HG03520 (cell line): ENCODE results near the gene DACT1.
"Not testable (repeated sequence)": the region's sequence is repeated elsewhere in the genome, so short reads cannot be mapped to it uniquely, and the experiment has no call there.

Source experiments
- ATAC-seq: cut with Tn5 transposase; IDR thresholded peaks from one replicate; pipeline ENCODE4 v1.9.1; 2021; ENCODE audit warnings: mild to moderate bottlenecking, moderate library complexity; ENCODE audit not compliant: unreplicated experiment

The DACT1 gene

GRCh38 chr14:58637391-58638230, at the start of gene DACT1:
Gene DACT1, plus strand, starts transcription at chr14:58637962. Its CDS starts 241 bp downstream, at chr14:58638203.
- peak; percentile 35 for ATAC-seq

- ATAC-seq: not testable (repeated sequence)
These were observed 49.4 kb upstream of the DACT1 start for GRCh38 chr14:58588321-58588720.

DNA sequence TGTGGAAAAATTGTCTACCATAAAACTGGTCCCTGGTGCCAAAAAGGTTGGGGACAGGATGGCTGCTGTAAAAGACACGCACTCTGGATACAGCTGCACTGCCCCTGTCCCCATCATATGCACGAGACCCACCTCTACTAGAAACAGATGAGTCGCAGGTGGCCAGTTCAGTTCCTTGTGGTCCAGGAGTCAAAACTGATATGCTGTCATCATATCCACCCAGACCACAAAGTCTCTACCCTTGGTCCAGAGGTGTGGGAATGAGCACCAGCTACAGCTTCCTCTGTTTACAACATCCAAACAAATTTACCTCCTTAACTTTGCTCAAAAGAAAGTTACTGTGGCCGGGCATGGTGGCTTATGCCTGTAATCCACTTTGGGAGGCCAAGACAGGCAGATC, 43.8 kb upstream of the DACT1 start:
- no peak for ATAC-seq

GRCh38 chr14:58597041-58597440, 40.7 kb upstream of the DACT1 start:
- no peak for ATAC-seq

DNA sequence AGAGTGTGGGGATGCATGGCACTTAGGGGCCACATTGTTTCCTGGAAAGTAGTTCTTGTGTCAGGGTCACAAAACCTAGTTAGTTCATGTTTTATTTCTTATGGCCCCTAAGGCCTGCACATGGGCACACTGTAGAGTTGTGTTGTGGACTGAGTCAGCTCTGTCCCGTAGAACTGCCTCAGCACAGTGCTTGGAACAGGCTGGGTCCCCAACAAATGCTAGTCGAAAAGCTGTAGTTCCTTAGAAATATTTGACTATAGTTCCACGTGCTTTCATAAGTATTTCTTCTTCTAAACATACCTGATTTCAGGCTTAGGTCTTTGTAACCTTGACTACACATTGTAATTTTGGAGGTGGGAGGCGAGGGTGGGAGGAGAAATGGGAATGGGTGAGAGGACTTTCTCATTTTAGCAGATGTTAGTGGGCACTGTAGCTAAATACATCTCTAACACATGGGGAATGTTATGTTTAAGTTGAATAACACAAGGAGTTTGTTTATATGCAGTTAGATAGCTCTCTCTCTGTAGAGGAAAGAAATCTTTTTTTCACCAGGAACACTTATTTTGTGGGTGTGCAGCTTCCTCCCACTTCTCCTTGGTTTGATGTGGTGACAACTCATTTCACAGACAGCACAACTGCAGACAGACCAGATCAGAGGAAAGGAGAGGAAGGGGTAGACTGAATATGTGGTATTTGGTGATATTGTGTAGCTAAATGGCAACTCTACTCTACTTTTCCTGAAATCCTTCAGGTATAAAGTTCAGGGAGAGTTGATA, 39.5 kb upstream of the DACT1 start:
- ATAC-seq: no peak

- no peak for ATAC-seq
These were observed 38.8 kb upstream of the DACT1 start for GRCh38 chr14:58598804-58599525.

DNA sequence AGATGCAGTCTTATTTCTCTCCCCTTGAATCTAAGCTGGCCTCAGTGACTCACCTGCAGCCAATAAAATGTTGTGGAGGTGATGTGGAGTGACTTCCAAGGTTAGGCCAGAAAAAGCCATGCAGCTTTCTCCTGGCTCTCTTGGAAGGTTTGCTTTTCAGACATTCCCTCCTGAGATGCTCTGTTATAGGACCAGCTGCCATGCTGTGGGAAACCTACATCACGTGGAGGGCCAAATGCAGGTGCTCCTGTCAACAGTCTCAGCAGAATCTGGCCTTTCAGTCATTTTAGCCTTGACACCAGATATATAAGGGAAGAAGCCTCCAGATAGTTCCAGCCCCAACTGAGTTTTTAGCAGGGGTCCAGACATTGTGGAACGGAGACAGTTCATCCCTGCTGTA, 38.1 kb upstream of the DACT1 start:
- ATAC-seq: no peak

GRCh38 chr14:58605465-58605864, 32.3 kb upstream of the DACT1 start:
- ATAC-seq: no peak

DNA sequence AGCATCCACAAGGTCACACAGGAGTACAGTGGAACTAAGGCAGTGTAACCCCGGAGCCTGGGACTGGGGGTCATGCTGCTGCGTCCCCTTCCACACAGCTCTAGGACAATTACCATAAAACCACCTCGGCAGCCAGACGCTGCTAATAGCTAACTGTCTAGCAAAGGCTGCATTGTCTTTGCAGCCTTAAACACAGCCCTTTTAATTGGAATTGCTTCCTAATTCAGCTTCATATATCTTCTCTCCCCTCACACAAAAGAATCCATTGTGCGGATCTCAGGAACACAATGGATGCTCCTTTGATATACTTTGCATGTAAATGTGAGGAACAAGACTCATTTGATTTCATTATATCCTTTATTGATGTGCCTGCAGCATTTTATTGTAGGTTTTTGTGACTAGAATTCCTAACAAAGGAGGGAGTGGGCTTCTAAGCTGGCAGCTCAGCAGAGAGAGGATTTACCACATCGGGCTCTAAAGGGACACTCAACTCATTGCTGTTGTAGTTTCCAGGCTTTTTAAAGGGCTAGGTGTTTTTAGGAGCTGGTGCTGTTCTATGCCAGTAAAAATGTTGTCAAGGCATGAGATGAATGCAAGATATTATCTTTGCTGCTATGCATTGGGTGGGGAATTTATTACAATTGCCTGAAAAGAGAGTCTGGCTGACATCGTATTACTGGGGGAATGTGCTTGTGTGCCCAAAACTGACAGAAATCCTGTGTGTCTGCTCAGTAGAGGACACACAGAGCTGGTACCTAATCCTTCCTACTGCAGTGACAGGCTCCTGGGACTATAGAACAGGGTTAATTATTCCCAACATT, 30.4 kb upstream of the DACT1 start:
- no peak for ATAC-seq

GRCh38 chr14:58607952-58608317, 29.8 kb upstream of the DACT1 start:
- no peak for ATAC-seq

GRCh38 chr14:58617619-58618018, 20.1 kb upstream of the DACT1 start:
- no peak for ATAC-seq

DNA sequence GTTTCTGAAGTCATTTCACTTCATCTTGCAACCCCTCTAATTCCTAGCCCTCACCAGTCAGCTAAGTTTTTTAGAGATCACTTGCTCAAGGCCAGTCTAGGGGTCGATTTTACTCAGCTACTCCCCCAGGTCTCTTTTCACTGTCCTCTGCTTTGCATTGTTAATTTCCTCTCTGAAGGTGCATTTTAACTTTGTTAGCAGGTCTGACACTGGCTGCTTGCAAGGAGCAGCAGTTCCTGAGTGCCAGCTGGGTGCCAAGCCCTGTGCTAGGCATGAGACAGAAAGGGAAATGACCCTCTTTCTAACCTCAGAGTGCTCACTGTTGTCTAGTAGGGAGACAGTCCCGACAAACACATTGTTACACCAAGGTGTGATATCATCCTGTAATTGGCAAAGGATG, 17.8 kb upstream of the DACT1 start:
- no peak for ATAC-seq

GRCh38 chr14:58625438-58625837, 12.3 kb upstream of the DACT1 start:
- ATAC-seq: no peak

DNA sequence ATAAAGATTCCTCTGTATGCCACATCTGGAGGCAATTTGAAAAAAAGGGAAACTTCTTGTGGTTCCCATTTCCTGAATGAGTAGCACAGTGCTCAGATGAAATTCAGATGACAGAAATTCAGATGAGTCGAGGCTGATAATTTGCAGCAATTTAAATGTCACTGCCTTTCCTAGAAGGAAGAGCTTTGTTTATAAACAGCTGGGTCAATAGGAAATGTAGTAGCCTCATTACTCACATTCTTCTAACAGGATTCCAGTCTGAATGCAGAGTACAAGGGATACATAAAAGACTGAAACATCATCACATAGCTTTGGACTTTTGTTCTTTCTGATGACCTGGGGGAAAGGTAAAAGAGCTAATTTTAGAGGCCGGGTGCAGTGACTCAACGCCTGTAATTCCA, 11.3 kb upstream of the DACT1 start:
- no peak for ATAC-seq

GRCh38 chr14:58628406-58628805, 9.4 kb upstream of the DACT1 start:
- no peak for ATAC-seq

DNA sequence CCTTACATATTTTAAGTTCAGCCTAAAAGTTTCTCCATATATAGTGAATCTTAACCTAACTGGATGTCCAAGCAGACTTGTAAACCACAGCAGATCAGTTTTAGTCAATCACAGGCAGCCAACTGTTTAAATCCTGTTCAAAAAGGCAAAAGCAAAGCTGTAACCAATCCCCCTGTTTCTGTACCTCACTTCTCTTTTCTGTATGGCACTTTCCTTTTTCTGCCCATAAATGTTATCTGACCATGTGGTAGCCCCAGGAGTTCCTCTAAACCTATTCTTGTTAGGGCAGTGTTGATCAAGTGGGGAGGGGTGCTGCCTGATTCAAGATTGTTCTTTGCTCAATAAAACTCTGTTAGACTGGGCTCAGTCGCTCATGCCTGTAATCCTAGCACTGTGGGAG, 8.5 kb upstream of the DACT1 start:
- ATAC-seq: no peak

- no peak for ATAC-seq
These were observed 6.0 kb upstream of the DACT1 start for GRCh38 chr14:58631732-58632131.

DNA sequence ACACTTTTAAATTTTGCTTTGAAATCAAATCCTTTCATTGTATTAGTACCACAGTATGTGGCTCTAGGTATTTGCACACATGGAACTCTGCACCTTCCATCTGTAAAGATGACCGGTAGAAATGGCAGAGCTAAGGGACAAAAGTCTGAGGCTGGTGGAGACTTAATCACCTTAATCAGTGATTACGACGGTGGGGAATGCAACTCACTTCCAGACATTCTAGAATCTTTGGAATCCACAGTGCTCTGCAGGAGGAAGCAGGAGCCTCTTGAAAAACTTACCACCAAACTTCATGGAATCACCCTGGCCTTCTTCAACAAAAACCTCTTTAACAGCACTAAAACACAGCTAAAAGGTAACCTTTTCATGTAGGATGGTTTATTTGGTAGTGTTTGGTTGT, 3.9 kb upstream of the DACT1 start:
- no peak for ATAC-seq

GRCh38 chr14:58634406-58635090, 3.2 kb upstream of the DACT1 start:
- no peak for ATAC-seq
